HepG2 (cell line): ENCODE results near the gene MTFP1. TPM values are rescaled to one million over a fixed set of nuclear protein-coding genes. Genes with fewer than 3 reads are reported as not detected.

Source experiments
- KAT7 ChIP-seq: IDR thresholded peaks from 2 replicates; pipeline ENCODE4 v1.6.1; 2018; ENCODE audit warnings: borderline replicate concordance, missing compliant biosample characterization
- NFKBIZ ChIP-seq: IDR thresholded peaks from 2 replicates; pipeline ENCODE4 v1.6.1; 2018; ENCODE audit warnings: missing genetic modification reagents, missing compliant biosample characterization
- PLRG1 ChIP-seq: fragments of 450-650 bp; conservative IDR thresholded peaks from 2 replicates; pipeline ENCODE4 v1.6.1; 2016
- RNF2 ChIP-seq: fragments of 450-650 bp; conservative IDR thresholded peaks from 2 replicates; pipeline ENCODE4 v1.6.1; 2016; ENCODE audit warnings: low read depth
- ZNF75D ChIP-seq: sonication (generic); formaldehyde crosslinking; IDR thresholded peaks from 2 replicates; pipeline ENCODE4 v1.8.1; 2023; ENCODE audit warnings: missing genetic modification reagents, mild to moderate bottlenecking, borderline replicate concordance
- polyA plus RNA-seq, 8 experiments: library from polyadenylated mRNA; depleted of rRNA in 3 of 8; stranded (reverse) in 7 of 8; unstranded in 1 of 8; fragments of >200 nt; fragmentation: Illumina TruSeq in 4 of 8; extraction: Trizol in 4 of 8; gene quantifications; 2 replicates each; pipeline versions ENCODE4 v1.2.1 to v1.2.3, GENCODE V29; 2011 to 2016; ENCODE audit warnings: low read depth in 4 of 8, missing spikeins in 1 of 8, mixed read lengths in 1 of 8; ENCODE audit not compliant: insufficient read depth in 1 of 8
- total RNA-seq, 5 experiments: library from RNA; depleted of rRNA; stranded (reverse); fragments of >200 nt; fragmentation: Illumina TruSeq; extraction: Trizol; gene quantifications; 2 replicates each; pipeline ENCODE4 v1.2.3, GENCODE V29; 2016; ENCODE audit warnings: low read depth in 1 of 5
- TF ChIP-seq, protein P1 (sequence below): sonication (generic); formaldehyde crosslinking; IDR thresholded peaks from 2 replicates; pipeline ENCODE4 v1.4.0; 2020; ENCODE audit warnings: mild to moderate bottlenecking, missing genetic modification reagents, borderline replicate concordance
- TF ChIP-seq, protein P2 (sequence below): sonication (generic); formaldehyde crosslinking; IDR thresholded peaks from 2 replicates; pipeline ENCODE4 v1.8.0; 2022; ENCODE audit warnings: mild to moderate bottlenecking, missing genetic modification reagents, borderline replicate concordance
- TF ChIP-seq, protein P3 (sequence below): sonication (generic); formaldehyde crosslinking; IDR thresholded peaks from 2 replicates; pipeline ENCODE4 v1.4.0; 2020; ENCODE audit warnings: missing genetic modification reagents, borderline replicate concordance
- TF ChIP-seq, protein P4 (sequence below): sonication (generic); formaldehyde crosslinking; IDR thresholded peaks from 2 replicates; pipeline ENCODE4 v1.5.0; 2020; ENCODE audit warnings: mild to moderate bottlenecking, missing genetic modification reagents, moderate library complexity
- TF ChIP-seq, protein P5 (sequence below): sonication (generic); IDR thresholded peaks from 2 replicates; pipeline ENCODE4 v1.6.1; 2016; ENCODE audit warnings: low read depth, borderline replicate concordance

The MTFP1 gene
- total and polyA plus RNA-seq, 2 of the 13 experiments (the other 11 are each of a cell fraction or from before 2014, with no cell fraction given): 29.5 to 45.6 TPM

DNA sequence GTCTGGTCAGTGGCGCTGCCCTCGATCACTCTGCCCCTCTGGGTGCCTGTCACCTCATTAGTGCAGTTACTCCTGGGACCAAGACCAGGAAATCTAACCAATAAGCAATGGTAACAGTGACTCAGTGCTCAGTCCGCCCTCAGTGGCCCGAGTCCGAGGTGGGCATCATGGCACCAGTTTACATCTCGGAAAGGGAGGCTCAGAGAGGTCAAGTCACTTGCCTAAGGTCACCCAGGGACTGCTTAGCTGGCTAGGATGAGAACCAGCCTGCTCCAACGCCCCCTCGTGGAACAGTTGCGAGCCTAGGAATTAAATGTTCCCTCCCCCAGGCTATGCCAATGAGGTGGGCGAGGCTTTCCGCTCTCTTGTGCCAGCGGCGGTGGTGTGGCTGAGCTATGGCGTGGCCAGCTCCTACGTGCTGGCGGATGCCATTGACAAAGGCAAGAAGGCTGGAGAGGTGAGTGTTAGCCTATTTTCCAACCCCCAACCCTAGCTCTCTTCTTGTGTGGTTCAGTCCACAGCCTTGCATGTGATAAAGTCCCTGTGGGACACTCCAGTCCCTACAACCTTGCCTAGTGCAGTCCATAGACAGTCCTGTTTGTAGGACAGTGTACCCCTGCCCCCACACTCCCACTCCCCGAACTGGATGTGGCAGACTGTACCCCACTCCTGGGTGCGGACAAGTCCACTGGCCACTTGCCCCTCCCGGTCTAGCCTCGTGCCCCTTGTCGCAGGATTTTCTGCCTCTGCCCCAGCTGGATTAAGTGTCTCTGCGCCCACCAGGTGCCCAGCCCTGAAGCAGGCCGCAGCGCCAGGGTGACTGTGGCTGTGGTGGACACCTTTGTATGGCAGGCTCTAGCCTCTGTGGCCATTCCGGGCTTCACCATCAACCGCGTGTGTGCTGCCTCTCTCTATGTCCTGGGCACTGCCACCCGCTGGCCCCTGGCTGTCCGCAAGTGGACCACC lies 1.1 kb downstream of the MTFP1 start (continued):
- TF ChIP-seq, protein P1, sequence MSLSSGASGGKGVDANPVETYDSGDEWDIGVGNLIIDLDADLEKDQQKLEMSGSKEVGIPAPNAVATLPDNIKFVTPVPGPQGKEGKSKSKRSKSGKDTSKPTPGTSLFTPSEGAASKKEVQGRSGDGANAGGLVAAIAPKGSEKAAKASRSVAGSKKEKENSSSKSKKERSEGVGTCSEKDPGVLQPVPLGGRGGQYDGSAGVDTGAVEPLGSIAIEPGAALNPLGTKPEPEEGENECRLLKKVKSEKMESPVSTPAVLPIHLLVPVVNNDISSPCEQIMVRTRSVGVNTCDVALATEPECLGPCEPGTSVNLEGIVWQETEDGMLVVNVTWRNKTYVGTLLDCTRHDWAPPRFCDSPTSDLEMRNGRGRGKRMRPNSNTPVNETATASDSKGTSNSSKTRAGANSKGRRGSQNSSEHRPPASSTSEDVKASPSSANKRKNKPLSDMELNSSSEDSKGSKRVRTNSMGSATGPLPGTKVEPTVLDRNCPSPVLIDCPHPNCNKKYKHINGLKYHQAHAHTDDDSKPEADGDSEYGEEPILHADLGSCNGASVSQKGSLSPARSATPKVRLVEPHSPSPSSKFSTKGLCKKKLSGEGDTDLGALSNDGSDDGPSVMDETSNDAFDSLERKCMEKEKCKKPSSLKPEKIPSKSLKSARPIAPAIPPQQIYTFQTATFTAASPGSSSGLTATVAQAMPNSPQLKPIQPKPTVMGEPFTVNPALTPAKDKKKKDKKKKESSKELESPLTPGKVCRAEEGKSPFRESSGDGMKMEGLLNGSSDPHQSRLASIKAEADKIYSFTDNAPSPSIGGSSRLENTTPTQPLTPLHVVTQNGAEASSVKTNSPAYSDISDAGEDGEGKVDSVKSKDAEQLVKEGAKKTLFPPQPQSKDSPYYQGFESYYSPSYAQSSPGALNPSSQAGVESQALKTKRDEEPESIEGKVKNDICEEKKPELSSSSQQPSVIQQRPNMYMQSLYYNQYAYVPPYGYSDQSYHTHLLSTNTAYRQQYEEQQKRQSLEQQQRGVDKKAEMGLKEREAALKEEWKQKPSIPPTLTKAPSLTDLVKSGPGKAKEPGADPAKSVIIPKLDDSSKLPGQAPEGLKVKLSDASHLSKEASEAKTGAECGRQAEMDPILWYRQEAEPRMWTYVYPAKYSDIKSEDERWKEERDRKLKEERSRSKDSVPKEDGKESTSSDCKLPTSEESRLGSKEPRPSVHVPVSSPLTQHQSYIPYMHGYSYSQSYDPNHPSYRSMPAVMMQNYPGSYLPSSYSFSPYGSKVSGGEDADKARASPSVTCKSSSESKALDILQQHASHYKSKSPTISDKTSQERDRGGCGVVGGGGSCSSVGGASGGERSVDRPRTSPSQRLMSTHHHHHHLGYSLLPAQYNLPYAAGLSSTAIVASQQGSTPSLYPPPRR (CRISPR knock-in tag): no peak
- TF ChIP-seq PLRG1 (no peak), RNF2 (no peak), ZNF75D (CRISPR knock-in tag) (no peak), NFKBIZ (CRISPR knock-in tag) (no peak), KAT7 (CRISPR knock-in tag) (no peak)
- TF ChIP-seq, protein P2, sequence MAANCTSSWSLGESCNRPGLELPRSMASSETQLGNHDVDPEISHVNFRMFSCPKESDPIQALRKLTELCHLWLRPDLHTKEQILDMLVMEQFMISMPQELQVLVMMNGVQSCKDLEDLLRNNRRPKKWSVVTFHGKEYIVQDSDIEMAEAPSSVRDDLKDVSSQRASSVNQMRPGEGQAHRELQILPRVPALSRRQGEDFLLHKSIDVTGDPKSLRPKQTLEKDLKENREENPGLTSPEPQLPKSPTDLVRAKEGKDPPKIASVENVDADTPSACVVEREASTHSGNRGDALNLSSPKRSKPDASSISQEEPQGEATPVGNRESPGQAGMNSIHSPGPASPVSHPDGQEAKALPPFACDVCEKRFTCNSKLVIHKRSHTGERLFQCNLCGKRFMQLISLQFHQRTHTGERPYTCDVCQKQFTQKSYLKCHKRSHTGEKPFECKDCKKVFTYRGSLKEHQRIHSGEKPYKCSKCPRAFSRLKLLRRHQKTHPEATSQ (CRISPR knock-in tag): no peak
- TF ChIP-seq, protein P3, sequence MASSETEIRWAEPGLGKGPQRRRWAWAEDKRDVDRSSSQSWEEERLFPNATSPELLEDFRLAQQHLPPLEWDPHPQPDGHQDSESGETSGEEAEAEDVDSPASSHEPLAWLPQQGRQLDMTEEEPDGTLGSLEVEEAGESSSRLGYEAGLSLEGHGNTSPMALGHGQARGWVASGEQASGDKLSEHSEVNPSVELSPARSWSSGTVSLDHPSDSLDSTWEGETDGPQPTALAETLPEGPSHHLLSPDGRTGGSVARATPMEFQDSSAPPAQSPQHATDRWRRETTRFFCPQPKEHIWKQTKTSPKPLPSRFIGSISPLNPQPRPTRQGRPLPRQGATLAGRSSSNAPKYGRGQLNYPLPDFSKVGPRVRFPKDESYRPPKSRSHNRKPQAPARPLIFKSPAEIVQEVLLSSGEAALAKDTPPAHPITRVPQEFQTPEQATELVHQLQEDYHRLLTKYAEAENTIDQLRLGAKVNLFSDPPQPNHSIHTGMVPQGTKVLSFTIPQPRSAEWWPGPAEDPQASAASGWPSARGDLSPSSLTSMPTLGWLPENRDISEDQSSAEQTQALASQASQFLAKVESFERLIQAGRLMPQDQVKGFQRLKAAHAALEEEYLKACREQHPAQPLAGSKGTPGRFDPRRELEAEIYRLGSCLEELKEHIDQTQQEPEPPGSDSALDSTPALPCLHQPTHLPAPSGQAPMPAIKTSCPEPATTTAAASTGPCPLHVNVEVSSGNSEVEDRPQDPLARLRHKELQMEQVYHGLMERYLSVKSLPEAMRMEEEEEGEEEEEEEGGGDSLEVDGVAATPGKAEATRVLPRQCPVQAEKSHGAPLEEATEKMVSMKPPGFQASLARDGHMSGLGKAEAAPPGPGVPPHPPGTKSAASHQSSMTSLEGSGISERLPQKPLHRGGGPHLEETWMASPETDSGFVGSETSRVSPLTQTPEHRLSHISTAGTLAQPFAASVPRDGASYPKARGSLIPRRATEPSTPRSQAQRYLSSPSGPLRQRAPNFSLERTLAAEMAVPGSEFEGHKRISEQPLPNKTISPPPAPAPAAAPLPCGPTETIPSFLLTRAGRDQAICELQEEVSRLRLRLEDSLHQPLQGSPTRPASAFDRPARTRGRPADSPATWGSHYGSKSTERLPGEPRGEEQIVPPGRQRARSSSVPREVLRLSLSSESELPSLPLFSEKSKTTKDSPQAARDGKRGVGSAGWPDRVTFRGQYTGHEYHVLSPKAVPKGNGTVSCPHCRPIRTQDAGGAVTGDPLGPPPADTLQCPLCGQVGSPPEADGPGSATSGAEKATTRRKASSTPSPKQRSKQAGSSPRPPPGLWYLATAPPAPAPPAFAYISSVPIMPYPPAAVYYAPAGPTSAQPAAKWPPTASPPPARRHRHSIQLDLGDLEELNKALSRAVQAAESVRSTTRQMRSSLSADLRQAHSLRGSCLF (CRISPR knock-in tag): no peak
- TF ChIP-seq, protein P4, sequence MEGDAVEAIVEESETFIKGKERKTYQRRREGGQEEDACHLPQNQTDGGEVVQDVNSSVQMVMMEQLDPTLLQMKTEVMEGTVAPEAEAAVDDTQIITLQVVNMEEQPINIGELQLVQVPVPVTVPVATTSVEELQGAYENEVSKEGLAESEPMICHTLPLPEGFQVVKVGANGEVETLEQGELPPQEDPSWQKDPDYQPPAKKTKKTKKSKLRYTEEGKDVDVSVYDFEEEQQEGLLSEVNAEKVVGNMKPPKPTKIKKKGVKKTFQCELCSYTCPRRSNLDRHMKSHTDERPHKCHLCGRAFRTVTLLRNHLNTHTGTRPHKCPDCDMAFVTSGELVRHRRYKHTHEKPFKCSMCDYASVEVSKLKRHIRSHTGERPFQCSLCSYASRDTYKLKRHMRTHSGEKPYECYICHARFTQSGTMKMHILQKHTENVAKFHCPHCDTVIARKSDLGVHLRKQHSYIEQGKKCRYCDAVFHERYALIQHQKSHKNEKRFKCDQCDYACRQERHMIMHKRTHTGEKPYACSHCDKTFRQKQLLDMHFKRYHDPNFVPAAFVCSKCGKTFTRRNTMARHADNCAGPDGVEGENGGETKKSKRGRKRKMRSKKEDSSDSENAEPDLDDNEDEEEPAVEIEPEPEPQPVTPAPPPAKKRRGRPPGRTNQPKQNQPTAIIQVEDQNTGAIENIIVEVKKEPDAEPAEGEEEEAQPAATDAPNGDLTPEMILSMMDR (CRISPR knock-in tag): peak; percentile 76
- TF ChIP-seq, protein P5, sequence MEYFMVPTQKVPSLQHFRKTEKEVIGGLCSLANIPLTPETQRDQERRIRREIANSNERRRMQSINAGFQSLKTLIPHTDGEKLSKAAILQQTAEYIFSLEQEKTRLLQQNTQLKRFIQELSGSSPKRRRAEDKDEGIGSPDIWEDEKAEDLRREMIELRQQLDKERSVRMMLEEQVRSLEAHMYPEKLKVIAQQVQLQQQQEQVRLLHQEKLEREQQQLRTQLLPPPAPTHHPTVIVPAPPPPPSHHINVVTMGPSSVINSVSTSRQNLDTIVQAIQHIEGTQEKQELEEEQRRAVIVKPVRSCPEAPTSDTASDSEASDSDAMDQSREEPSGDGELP: no peak
